ENCODE measurements around the gene RAB35.

The RAB35 gene

GRCh38 chr12:120116441-120116791, at the start of gene RAB35:
RAB35 (minus strand) TSS chr12:120116753; CDS start chr12:120116650, 103 bp downstream.
- Histone ChIP-seq H3K4me1 (ENCODE audit: control insufficient read depth, insufficient read depth, low read length) (peaks cover 37% of the 10 kb centered on the region), H3K9ac (ENCODE audit: low read length in 2 of 2) (peak within 1 kb of the TSS; percentile 80 to 91), H3K36me3 (ENCODE audit: control insufficient read depth in 2 of 2, insufficient read depth in 2 of 2, low read length in 2 of 2) (peaks cover 5 to 6% of the 10 kb centered on the region in 2 donors), H3K9me3 (ENCODE audit: control insufficient read depth in 2 of 2, low read length in 2 of 2) (no peaks in the 10 kb centered on the region), H3K4me3 (ENCODE audit: low read length in 2 of 2) (peak within 1 kb of the TSS; percentile 90 to 98), H3K27ac (ENCODE audit: low read length) (peak within 1 kb of the TSS; percentile 80), H3K27me3 (ENCODE audit: control insufficient read depth in 1 of 2, insufficient read depth in 2 of 2, low read length in 2 of 2) (no peaks in the 10 kb centered on the region)

GRCh38 chr12:120164293-120164692, 47.7 kb upstream of the RAB35 start:
- peaks cover 59 to 68% of the 10 kb centered on the region in 2 donors for H3K36me3 ChIP-seq (ENCODE audit: control insufficient read depth in 2 of 2, insufficient read depth in 2 of 2, low read length in 2 of 2)
- H3K4me3 ChIP-seq (ENCODE audit: low read length in 2 of 2) = no peak overlapping the region
- H3K9ac ChIP-seq (ENCODE audit: low read length in 2 of 2) = no peak overlapping the region
- no peaks in the 10 kb centered on the region for H3K9me3 ChIP-seq (ENCODE audit: control insufficient read depth in 2 of 2, low read length in 2 of 2)
- peaks cover 3% of the 10 kb centered on the region for H3K4me1 ChIP-seq (ENCODE audit: control insufficient read depth, insufficient read depth, low read length)
- no peaks in the 10 kb centered on the region for H3K27me3 ChIP-seq (ENCODE audit: control insufficient read depth in 1 of 2, insufficient read depth in 2 of 2, low read length in 2 of 2)
- no peak overlapping the region for H3K27ac ChIP-seq (ENCODE audit: low read length)

- peaks cover 7% of the 10 kb centered on the region for H3K4me1 ChIP-seq (ENCODE audit: control insufficient read depth, insufficient read depth, low read length)
- H3K9me3 ChIP-seq (ENCODE audit: control insufficient read depth in 2 of 2, low read length in 2 of 2) = no peaks in the 10 kb centered on the region
- no peak overlapping the region for H3K4me3 ChIP-seq (ENCODE audit: low read length in 2 of 2)
- no peak overlapping the region for H3K9ac ChIP-seq (ENCODE audit: low read length in 2 of 2)
- H3K36me3 ChIP-seq (ENCODE audit: control insufficient read depth in 2 of 2, insufficient read depth in 2 of 2, low read length in 2 of 2) = peaks cover 55 to 69% of the 10 kb centered on the region in 2 donors
- no peaks in the 10 kb centered on the region for H3K27me3 ChIP-seq (ENCODE audit: control insufficient read depth in 1 of 2, insufficient read depth in 2 of 2, low read length in 2 of 2)
- no peak overlapping the region for H3K27ac ChIP-seq (ENCODE audit: low read length)
These were observed 46.2 kb upstream of the RAB35 start for GRCh38 chr12:120162763-120163162.

GRCh38 chr12:120161852-120162251, 45.3 kb upstream of the RAB35 start:
- H3K9ac ChIP-seq (ENCODE audit: low read length in 2 of 2) = no peak overlapping the region
- no peak overlapping the region for H3K4me3 ChIP-seq (ENCODE audit: low read length in 2 of 2)
- H3K36me3 ChIP-seq (ENCODE audit: control insufficient read depth in 2 of 2, insufficient read depth in 2 of 2, low read length in 2 of 2) = peaks cover 62 to 72% of the 10 kb centered on the region in 2 donors
- no peak overlapping the region for H3K27ac ChIP-seq (ENCODE audit: low read length)
- H3K27me3 ChIP-seq (ENCODE audit: control insufficient read depth in 1 of 2, insufficient read depth in 2 of 2, low read length in 2 of 2) = no peaks in the 10 kb centered on the region
- no peaks in the 10 kb centered on the region for H3K9me3 ChIP-seq (ENCODE audit: control insufficient read depth in 2 of 2, low read length in 2 of 2)
- peaks cover 7% of the 10 kb centered on the region for H3K4me1 ChIP-seq (ENCODE audit: control insufficient read depth, insufficient read depth, low read length)

GRCh38 chr12:120159509-120160237, 43.1 kb upstream of the RAB35 start:
- Histone ChIP-seq H3K4me3 (ENCODE audit: low read length in 2 of 2) (no peak overlapping the region), H3K27me3 (ENCODE audit: control insufficient read depth in 1 of 2, insufficient read depth in 2 of 2, low read length in 2 of 2) (no peaks in the 10 kb centered on the region), H3K27ac (ENCODE audit: low read length) (no peak overlapping the region), H3K9me3 (ENCODE audit: control insufficient read depth in 2 of 2, low read length in 2 of 2) (no peaks in the 10 kb centered on the region), H3K36me3 (ENCODE audit: control insufficient read depth in 2 of 2, insufficient read depth in 2 of 2, low read length in 2 of 2) (peaks cover 83 to 92% of the 10 kb centered on the region in 2 donors), H3K9ac (ENCODE audit: low read length in 2 of 2) (no peak overlapping the region), H3K4me1 (ENCODE audit: control insufficient read depth, insufficient read depth, low read length) (peaks cover 7% of the 10 kb centered on the region)

GRCh38 chr12:120158351-120158750, 41.8 kb upstream of the RAB35 start:
- no peak overlapping the region for H3K4me3 ChIP-seq (ENCODE audit: low read length in 2 of 2)
- H3K4me1 ChIP-seq (ENCODE audit: control insufficient read depth, insufficient read depth, low read length) = peaks cover 7% of the 10 kb centered on the region
- H3K27ac ChIP-seq (ENCODE audit: low read length) = no peak overlapping the region
- no peaks in the 10 kb centered on the region for H3K9me3 ChIP-seq (ENCODE audit: control insufficient read depth in 2 of 2, low read length in 2 of 2)
- no peaks in the 10 kb centered on the region for H3K27me3 ChIP-seq (ENCODE audit: control insufficient read depth in 1 of 2, insufficient read depth in 2 of 2, low read length in 2 of 2)
- peaks cover 83 to 93% of the 10 kb centered on the region in 2 donors for H3K36me3 ChIP-seq (ENCODE audit: control insufficient read depth in 2 of 2, insufficient read depth in 2 of 2, low read length in 2 of 2)
- H3K9ac ChIP-seq (ENCODE audit: low read length in 2 of 2) = no peak overlapping the region

GRCh38 chr12:120157678-120158077, 41.1 kb upstream of the RAB35 start:
- no peak overlapping the region for H3K27ac ChIP-seq (ENCODE audit: low read length)
- H3K36me3 ChIP-seq (ENCODE audit: control insufficient read depth in 2 of 2, insufficient read depth in 2 of 2, low read length in 2 of 2) = peaks cover 83 to 93% of the 10 kb centered on the region in 2 donors

GRCh38 chr12:120156315-120157259, 40.0 kb upstream of the RAB35 start:
- Histone ChIP-seq H3K9me3 (ENCODE audit: control insufficient read depth in 2 of 2, low read length in 2 of 2) (no peaks in the 10 kb centered on the region), H3K27ac (ENCODE audit: low read length) (no peak overlapping the region), H3K36me3 (ENCODE audit: control insufficient read depth in 2 of 2, insufficient read depth in 2 of 2, low read length in 2 of 2) (peaks cover 74 to 85% of the 10 kb centered on the region in 2 donors), H3K27me3 (ENCODE audit: control insufficient read depth in 1 of 2, insufficient read depth in 2 of 2, low read length in 2 of 2) (no peaks in the 10 kb centered on the region), H3K4me3 (ENCODE audit: low read length in 2 of 2) (no peak overlapping the region), H3K4me1 (ENCODE audit: control insufficient read depth, insufficient read depth, low read length) (peaks cover 7% of the 10 kb centered on the region), H3K9ac (ENCODE audit: low read length in 2 of 2) (no peak overlapping the region)

More at GRCh38 chr12:120157678-120158077, 41.1 kb upstream of the RAB35 start:
- Histone ChIP-seq H3K27me3 (ENCODE audit: control insufficient read depth in 1 of 2, insufficient read depth in 2 of 2, low read length in 2 of 2) (no peaks in the 10 kb centered on the region), H3K9me3 (ENCODE audit: control insufficient read depth in 2 of 2, low read length in 2 of 2) (no peaks in the 10 kb centered on the region), H3K4me3 (ENCODE audit: low read length in 2 of 2) (no peak overlapping the region), H3K4me1 (ENCODE audit: control insufficient read depth, insufficient read depth, low read length) (peaks cover 7% of the 10 kb centered on the region), H3K9ac (ENCODE audit: low read length in 2 of 2) (no peak overlapping the region)

GRCh38 chr12:120155072-120155471, 38.5 kb upstream of the RAB35 start:
- Histone ChIP-seq H3K9ac (ENCODE audit: low read length in 2 of 2) (no peak overlapping the region), H3K36me3 (ENCODE audit: control insufficient read depth in 2 of 2, insufficient read depth in 2 of 2, low read length in 2 of 2) (peaks cover 74 to 76% of the 10 kb centered on the region in 2 donors), H3K4me1 (ENCODE audit: control insufficient read depth, insufficient read depth, low read length) (peaks cover 6% of the 10 kb centered on the region), H3K27me3 (ENCODE audit: control insufficient read depth in 1 of 2, insufficient read depth in 2 of 2, low read length in 2 of 2) (no peaks in the 10 kb centered on the region), H3K9me3 (ENCODE audit: control insufficient read depth in 2 of 2, low read length in 2 of 2) (no peaks in the 10 kb centered on the region), H3K27ac (ENCODE audit: low read length) (no peak overlapping the region), H3K4me3 (ENCODE audit: low read length in 2 of 2) (no peak overlapping the region)

- H3K4me3 ChIP-seq (ENCODE audit: low read length in 2 of 2) = no peak overlapping the region
- H3K9ac ChIP-seq (ENCODE audit: low read length in 2 of 2) = no peak overlapping the region
- no peaks in the 10 kb centered on the region for H3K27me3 ChIP-seq (ENCODE audit: control insufficient read depth in 1 of 2, insufficient read depth in 2 of 2, low read length in 2 of 2)
- no peaks in the 10 kb centered on the region for H3K4me1 ChIP-seq (ENCODE audit: control insufficient read depth, insufficient read depth, low read length)
- H3K27ac ChIP-seq (ENCODE audit: low read length) = no peak overlapping the region
- H3K36me3 ChIP-seq (ENCODE audit: control insufficient read depth in 2 of 2, insufficient read depth in 2 of 2, low read length in 2 of 2) = peaks cover 75 to 80% of the 10 kb centered on the region in 2 donors
- H3K9me3 ChIP-seq (ENCODE audit: control insufficient read depth in 2 of 2, low read length in 2 of 2) = no peaks in the 10 kb centered on the region
These were observed 34.5 kb upstream of the RAB35 start for GRCh38 chr12:120150919-120151525.
